ENCODE data around the gene SNORC. TPM values are rescaled to one million over a fixed set of nuclear protein-coding genes. Genes with fewer than 3 reads are reported as not detected.

The SNORC gene
- total RNA-seq, 2 experiments from 2014 or later: 0.13 to 1.4 TPM

DNA sequence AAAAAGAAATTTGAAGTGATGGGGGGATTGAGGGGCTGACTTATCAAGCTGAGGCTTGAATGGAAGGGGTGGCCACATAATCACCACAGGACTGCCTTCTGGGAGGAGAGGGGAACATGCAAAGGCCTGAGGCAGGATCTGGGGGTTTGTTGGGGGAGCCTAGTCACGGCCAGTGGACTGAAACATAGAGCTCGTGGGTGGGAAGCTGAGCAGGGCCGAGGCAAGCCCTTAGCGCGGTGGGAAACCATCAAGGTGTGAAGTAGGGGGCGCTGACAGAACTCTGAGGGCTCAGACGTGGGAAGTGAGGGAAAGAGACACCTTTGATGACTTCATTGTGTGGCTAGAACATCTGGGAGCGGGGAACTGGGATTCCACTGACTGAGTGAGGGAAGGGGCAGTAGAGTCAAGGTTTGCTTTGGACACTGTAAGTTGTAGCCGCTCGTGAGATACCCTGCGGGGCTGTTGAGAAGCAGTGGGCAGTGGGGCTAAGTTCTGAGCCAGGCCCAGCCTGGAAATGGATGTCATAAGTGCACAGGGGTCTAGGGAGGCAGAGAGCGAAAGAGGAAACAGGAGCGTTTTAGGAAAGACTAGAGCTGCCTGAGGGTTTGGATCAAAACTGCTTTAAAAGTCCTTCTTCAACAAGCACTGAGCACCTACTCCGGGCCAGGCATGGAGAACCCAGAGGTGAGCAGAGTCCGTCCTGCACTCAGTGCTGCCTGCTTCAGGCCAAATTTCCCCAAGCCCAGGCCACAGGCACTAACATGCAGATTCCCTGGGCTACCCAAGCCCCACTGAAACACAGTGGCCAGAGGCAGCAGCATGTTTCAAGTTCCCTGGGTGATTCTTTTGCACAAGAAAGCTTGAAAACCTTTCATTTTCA is 686 bp upstream of the SNORC start:
- Histone ChIP-seq H3K9me3 (ENCODE audit: low read length) (no peaks in the 10 kb centered on the region), H3K36me3 (ENCODE audit: insufficient read depth, low read length) (no peaks in the 10 kb centered on the region), H2AFZ (ENCODE audit: low read length) (no peak overlapping the region), H3K4me2 (ENCODE audit: low read length) (no peak overlapping the region), H3K9me2 (ENCODE audit: insufficient read depth, low read length) (no peaks in the 10 kb centered on the region), H3K4me3 (ENCODE audit: low read depth, low read length, poor library complexity, severe bottlenecking) (no peak overlapping the region), H3K4me1 (ENCODE audit: insufficient read depth, low read length, poor library complexity, severe bottlenecking) (no peaks in the 10 kb centered on the region), H4K20me1 (ENCODE audit: insufficient read depth, low read length) (no peaks in the 10 kb centered on the region), H3K27ac (ENCODE audit: low read depth, low read length, poor library complexity, severe bottlenecking) (no peak overlapping the region), H3K79me2 (ENCODE audit: insufficient read depth, low read depth, low read length) (no peaks in the 10 kb centered on the region)
- ChIA-PET CTCF (ENCODE audit: unreplicated experiment) (no interaction called here), POLR2A (interaction anchor here (0.6 to 1.0 kb wide), 3 partner anchors 16 to 355 kb away, joined by 3 to 6 read pairs (median 3); no protein-coding TSS in a partner anchor)
- DNase-seq (ENCODE audit: low spot score): no peak
- intact Hi-C loops (cut with micrococcal nuclease; ENCODE audit: unreplicated experiment): no loop called here
- BruUV-seq (replicated peaks): no TSS peak
- no peak for TF ChIP-seq EZH2phosphoT487 (IDR thresholded peaks at IDR 0.05; ENCODE audit: borderline replicate concordance, low read depth, low read length)
- TF ChIP-seq CTCF (conservative IDR thresholded peaks at IDR 0.05; ENCODE audit: low read length): no peak

DNA sequence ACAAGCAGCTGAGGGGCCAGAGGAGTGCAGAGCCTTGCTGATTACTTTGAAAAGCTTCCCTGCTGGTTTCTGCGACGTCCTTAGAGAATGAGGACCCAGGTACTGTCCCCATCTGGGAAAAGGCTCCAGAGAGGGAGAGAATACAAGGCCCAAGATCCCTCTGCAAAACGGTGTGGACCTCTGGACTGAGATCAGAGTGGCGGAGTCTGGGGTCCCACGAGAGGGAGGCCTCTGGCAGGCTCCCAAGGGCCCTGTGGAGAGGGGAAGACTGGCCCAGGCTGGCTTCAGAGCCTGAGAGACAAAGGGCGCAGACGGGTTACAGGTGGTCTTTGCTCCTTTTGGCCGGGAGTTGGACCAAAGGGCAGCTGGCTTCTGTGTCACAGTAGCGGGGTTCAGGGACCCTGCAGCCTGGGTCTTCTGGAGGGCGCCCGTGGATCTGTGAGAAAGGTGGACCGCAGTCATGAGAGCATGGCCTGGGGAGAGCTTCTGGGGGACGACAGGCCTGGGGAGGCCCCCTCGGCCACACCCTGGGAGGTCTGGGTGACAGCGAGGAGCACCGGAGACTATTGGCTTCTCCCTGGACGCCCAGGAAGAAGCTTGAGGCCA is 805 bp downstream of the SNORC start:
- no TSS peak for BruUV-seq (replicated peaks)
- no peak for DNase-seq (ENCODE audit: low spot score)
- no peak overlapping the region for H3K4me3 ChIP-seq (ENCODE audit: low read depth, low read length, poor library complexity, severe bottlenecking)
- H3K27ac ChIP-seq (ENCODE audit: low read depth, low read length, poor library complexity, severe bottlenecking): no peak overlapping the region
- intact Hi-C loops (cut with micrococcal nuclease; ENCODE audit: unreplicated experiment): no loop called here
- TF ChIP-seq EZH2phosphoT487 (IDR thresholded peaks at IDR 0.05; ENCODE audit: borderline replicate concordance, low read depth, low read length) (no peak), CTCF (conservative IDR thresholded peaks at IDR 0.05; ENCODE audit: low read length) (no peak)
- no peak overlapping the region for H2AFZ ChIP-seq (ENCODE audit: low read length)
- H3K9me2 ChIP-seq (ENCODE audit: insufficient read depth, low read length): no peaks in the 10 kb centered on the region
- no peaks in the 10 kb centered on the region for H3K4me1 ChIP-seq (ENCODE audit: insufficient read depth, low read length, poor library complexity, severe bottlenecking)
- no peaks in the 10 kb centered on the region for H3K36me3 ChIP-seq (ENCODE audit: insufficient read depth, low read length)
- H4K20me1 ChIP-seq (ENCODE audit: insufficient read depth, low read length): no peaks in the 10 kb centered on the region
- H3K9me3 ChIP-seq (ENCODE audit: low read length): no peaks in the 10 kb centered on the region
- POLR2A ChIA-PET: interaction anchor here (0.5 kb wide), 1 partner anchor 784 kb away, joined by 4 read pairs; no protein-coding TSS in a partner anchor
- CTCF ChIA-PET (ENCODE audit: unreplicated experiment): no interaction called here
- no peaks in the 10 kb centered on the region for H3K79me2 ChIP-seq (ENCODE audit: insufficient read depth, low read depth, low read length)
- H3K4me2 ChIP-seq (ENCODE audit: low read length): no peak overlapping the region

DNA sequence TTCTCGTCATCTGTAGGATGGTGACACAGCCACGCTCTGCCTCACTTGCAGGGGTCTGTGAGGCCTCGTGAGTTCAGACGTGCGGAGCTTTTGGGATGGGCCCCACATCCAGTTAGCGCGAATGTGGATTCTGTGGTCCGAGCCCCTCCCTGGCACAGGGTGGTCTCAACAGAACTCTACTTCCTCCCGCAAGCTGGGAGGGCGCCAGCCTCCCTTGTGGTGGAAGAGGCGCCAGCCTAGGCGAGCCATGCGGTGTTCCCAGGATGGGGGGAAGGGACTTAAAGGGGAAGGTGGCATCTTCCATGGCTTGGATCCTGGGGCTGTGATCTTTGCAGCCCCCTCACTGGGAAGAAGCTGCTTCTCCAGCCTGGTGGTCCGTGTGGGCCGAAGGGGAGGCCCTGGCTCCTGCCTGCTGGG is 1.4 kb downstream of the SNORC start:
- H3K27ac ChIP-seq (ENCODE audit: low read depth, low read length, poor library complexity, severe bottlenecking): no peak overlapping the region
- H3K4me1 ChIP-seq (ENCODE audit: insufficient read depth, low read length, poor library complexity, severe bottlenecking): no peaks in the 10 kb centered on the region
- no peak for DNase-seq (ENCODE audit: low spot score)
- no peak overlapping the region for H3K4me2 ChIP-seq (ENCODE audit: low read length)
- no peaks in the 10 kb centered on the region for H3K9me2 ChIP-seq (ENCODE audit: insufficient read depth, low read length)
- POLR2A ChIA-PET: no interaction called here
- intact Hi-C loops (cut with micrococcal nuclease; ENCODE audit: unreplicated experiment): no loop called here
- no peaks in the 10 kb centered on the region for H4K20me1 ChIP-seq (ENCODE audit: insufficient read depth, low read length)
- no peak overlapping the region for H3K4me3 ChIP-seq (ENCODE audit: low read depth, low read length, poor library complexity, severe bottlenecking)
- no peaks in the 10 kb centered on the region for H3K79me2 ChIP-seq (ENCODE audit: insufficient read depth, low read depth, low read length)
- TF ChIP-seq EZH2phosphoT487 (IDR thresholded peaks at IDR 0.05; ENCODE audit: borderline replicate concordance, low read depth, low read length) (no peak), CTCF (conservative IDR thresholded peaks at IDR 0.05; ENCODE audit: low read length) (no peak)
- no peak overlapping the region for H2AFZ ChIP-seq (ENCODE audit: low read length)
- H3K9me3 ChIP-seq (ENCODE audit: low read length): no peaks in the 10 kb centered on the region
- CTCF ChIA-PET (ENCODE audit: unreplicated experiment): no interaction called here
- no TSS peak for BruUV-seq (replicated peaks)
- H3K36me3 ChIP-seq (ENCODE audit: insufficient read depth, low read length): no peaks in the 10 kb centered on the region

Measured in OCI-LY7 (cell line).